GM13976 (cell line): ENCODE data around the gene ZEB2.

Experiments
- DNase-seq: peaks from one replicate; pipeline ENCODE4 v3.0.0; 2012; ENCODE audit warnings: low spot score
- CTCF ChIP-seq: IDR thresholded peaks from 2 replicates; pipeline ENCODE4 v1.5.1; 2012; ENCODE audit warnings: borderline replicate concordance, mild to moderate bottlenecking; ENCODE audit not compliant: insufficient read depth; ENCODE audit errors: extremely low read depth, missing control alignments, control extremely low read depth
- in situ Hi-C: fragments of 300-500 bp; cut with MboI; formaldehyde crosslinking; loops from one replicate; pipeline ENCODE4 v1.12.0; 2022; ENCODE audit warnings: low sequenced_read_pairs, mixed read lengths, inconsistent platforms; ENCODE audit not compliant: unreplicated experiment

ZEB2 gene

GRCh38 chr2:144339048-144339447 lies 180.9 kb downstream of the ZEB2 start:
- DNase-seq, result no peak

GRCh38 chr2:144334551-144334950 lies 185.4 kb downstream of the ZEB2 start:
- DNase-seq, result no peak
- TF ChIP-seq CTCF, result no peak
- in situ Hi-C loops, result no loop called here

More at GRCh38 chr2:144339048-144339447, 180.9 kb downstream of the ZEB2 start:
- in situ Hi-C loops, result no loop called here
- TF ChIP-seq CTCF, result no peak
